Activated B cell treated with CpG ODN at 0.5 μM for 24 hours (primary cell): Measurements from ENCODE around the gene GREM1. TPM values are rescaled to one million over a fixed set of nuclear protein-coding genes. Genes with fewer than 3 reads are reported as not detected.

Experiments used
- ATAC-seq: fragments of 200-7000 bp; cut with Tn5 transposase; one replicate; pipeline ENCODE4 v1.10.0; 2021; ENCODE audit warnings: low read depth, mild to moderate bottlenecking, moderate library complexity
- CTCF ChIA-PET: fragments of 350-600 bp; sonication (Branson Sonifier 250); formaldehyde crosslinking; loops from one replicate; lab custom pipeline; 2021; ENCODE audit warnings: antibody characterized with exemption; lab: Charles Lee
- POLR2A ChIA-PET: fragments of 350-600 bp; sonication (Branson Sonifier 250); formaldehyde crosslinking; loops from one replicate; lab custom pipeline; 2021; ENCODE audit warnings: antibody characterized with exemption; lab: Charles Lee
- DNase-seq: peaks from one replicate; pipeline ENCODE4 v3.0.0; 2022
- H3K27ac Mint-ChIP-seq: one replicate; pipeline ENCODE4 v1.8.0; 2020; ENCODE audit warnings: mixed read lengths
- H3K27me3 Mint-ChIP-seq: one replicate; pipeline ENCODE4 v1.8.0; 2021; ENCODE audit warnings: mixed read lengths
- H3K36me3 Mint-ChIP-seq: one replicate; pipeline ENCODE4 v1.8.0; 2021; ENCODE audit warnings: low read depth, mixed read lengths
- H3K4me1 Mint-ChIP-seq: one replicate; pipeline ENCODE4 v1.8.0; 2021; ENCODE audit warnings: mixed read lengths
- H3K4me3 Mint-ChIP-seq: one replicate; pipeline ENCODE4 v1.8.0; 2020; ENCODE audit warnings: mild to moderate bottlenecking, mixed read lengths
- H3K9me3 Mint-ChIP-seq: one replicate; pipeline ENCODE4 v1.8.0; 2020; ENCODE audit warnings: mixed read lengths
- intact Hi-C: fragments of 100-400 bp; cut with micrococcal nuclease; formaldehyde crosslinking; loops from one replicate; pipeline ENCODE4 v1.15.1; 2024
- total RNA-seq: library from RNA; stranded (reverse); gene quantifications from 2 replicates; pipeline ENCODE4 v1.2.3, GENCODE V29; 2022
- TF ChIP-seq, protein P1 (sequence below): fragments of 200-600 bp; IDR thresholded peaks from one replicate; pipeline ENCODE4 v1.8.0; 2022; ENCODE audit warnings: antibody characterized with exemption, mild to moderate bottlenecking

Gene GREM1
- total RNA-seq, 1 donor from 2014 or later = not detected

DNA sequence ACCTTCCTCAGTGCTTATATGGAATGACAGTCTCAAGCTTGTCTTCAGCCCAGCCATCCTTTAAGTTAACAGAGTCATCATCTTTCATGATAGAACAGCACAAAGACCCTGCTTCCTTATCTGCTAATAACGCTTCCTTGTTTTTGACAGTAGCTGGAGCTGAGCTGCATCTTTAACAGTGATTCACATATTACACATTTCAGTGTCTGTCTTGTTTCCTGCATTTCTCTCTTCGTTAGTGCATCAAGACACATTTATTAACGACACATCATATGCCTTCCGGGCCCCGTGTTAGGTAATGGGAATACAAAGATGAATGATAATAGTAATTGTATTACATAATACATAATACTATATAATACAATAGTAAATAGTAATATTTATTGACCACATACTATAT lies 30.2 kb upstream of the GREM1 start:
- Mint-ChIP-seq H3K27ac (no peak overlapping the region), H3K36me3 (no peaks in the 10 kb centered on the region), H3K27me3 (no peaks in the 10 kb centered on the region), H3K4me3 (no peak overlapping the region), H3K9me3 (no peaks in the 10 kb centered on the region), H3K4me1 (no peaks in the 10 kb centered on the region)
- DNase-seq (no peak), ATAC-seq (no peak)
- intact Hi-C loops = no loop called here
- ChIA-PET CTCF (interaction anchor here (2.0 kb wide), 1 partner anchor 25 kb away, joined by 6 read pairs; no protein-coding TSS in a partner anchor), POLR2A (no interaction called here)
- TF ChIP-seq, protein P1, sequence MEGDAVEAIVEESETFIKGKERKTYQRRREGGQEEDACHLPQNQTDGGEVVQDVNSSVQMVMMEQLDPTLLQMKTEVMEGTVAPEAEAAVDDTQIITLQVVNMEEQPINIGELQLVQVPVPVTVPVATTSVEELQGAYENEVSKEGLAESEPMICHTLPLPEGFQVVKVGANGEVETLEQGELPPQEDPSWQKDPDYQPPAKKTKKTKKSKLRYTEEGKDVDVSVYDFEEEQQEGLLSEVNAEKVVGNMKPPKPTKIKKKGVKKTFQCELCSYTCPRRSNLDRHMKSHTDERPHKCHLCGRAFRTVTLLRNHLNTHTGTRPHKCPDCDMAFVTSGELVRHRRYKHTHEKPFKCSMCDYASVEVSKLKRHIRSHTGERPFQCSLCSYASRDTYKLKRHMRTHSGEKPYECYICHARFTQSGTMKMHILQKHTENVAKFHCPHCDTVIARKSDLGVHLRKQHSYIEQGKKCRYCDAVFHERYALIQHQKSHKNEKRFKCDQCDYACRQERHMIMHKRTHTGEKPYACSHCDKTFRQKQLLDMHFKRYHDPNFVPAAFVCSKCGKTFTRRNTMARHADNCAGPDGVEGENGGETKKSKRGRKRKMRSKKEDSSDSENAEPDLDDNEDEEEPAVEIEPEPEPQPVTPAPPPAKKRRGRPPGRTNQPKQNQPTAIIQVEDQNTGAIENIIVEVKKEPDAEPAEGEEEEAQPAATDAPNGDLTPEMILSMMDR = no peak

GRCh38 chr15:32688151-32688639 lies 29.6 kb upstream of the GREM1 start:
- no peak for ATAC-seq
- no peak for DNase-seq
- CTCF ChIA-PET = interaction anchor here (2.0 kb wide), 1 partner anchor 25 kb away, joined by 6 read pairs; no protein-coding TSS in a partner anchor
- TF ChIP-seq, protein P1 = no peak
- Mint-ChIP-seq H3K4me1 (no peaks in the 10 kb centered on the region), H3K4me3 (no peak overlapping the region), H3K36me3 (no peaks in the 10 kb centered on the region), H3K27me3 (no peaks in the 10 kb centered on the region), H3K9me3 (no peaks in the 10 kb centered on the region), H3K27ac (no peak overlapping the region)
- POLR2A ChIA-PET = no interaction called here
- intact Hi-C loops = no loop called here

GRCh38 chr15:32690941-32691688 lies 26.7 kb upstream of the GREM1 start:
- intact Hi-C loops = no loop called here
- H3K4me3 Mint-ChIP-seq = no peak overlapping the region
- H3K9me3 Mint-ChIP-seq = no peaks in the 10 kb centered on the region
- ChIA-PET POLR2A (no interaction called here), CTCF (no interaction called here)
- H3K27me3 Mint-ChIP-seq = no peaks in the 10 kb centered on the region
- TF ChIP-seq, protein P1 = no peak
- no peak overlapping the region for H3K27ac Mint-ChIP-seq
- no peaks in the 10 kb centered on the region for H3K4me1 Mint-ChIP-seq
- ATAC-seq = no peak
- H3K36me3 Mint-ChIP-seq = no peaks in the 10 kb centered on the region
- DNase-seq = no peak

DNA sequence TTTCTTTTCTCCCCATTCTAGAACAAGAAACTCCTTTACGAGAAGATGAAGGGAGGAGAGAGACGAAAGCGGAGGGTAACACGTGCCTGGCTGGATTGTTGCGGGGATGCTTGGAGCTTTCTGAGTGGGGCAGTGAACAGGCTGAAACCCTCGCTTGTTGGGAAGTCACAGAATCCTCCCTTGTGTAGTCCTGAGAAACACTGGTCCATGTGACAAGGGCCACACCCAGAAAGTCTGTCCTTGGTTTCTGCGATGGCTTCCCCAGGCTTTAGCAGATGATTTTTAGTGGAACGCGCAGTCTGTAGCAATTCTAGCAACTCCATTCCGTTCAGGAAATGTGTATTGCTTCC lies 26.1 kb upstream of the GREM1 start:
- Mint-ChIP-seq H3K27me3 (no peaks in the 10 kb centered on the region), H3K4me1 (no peaks in the 10 kb centered on the region), H3K4me3 (no peak overlapping the region), H3K36me3 (no peaks in the 10 kb centered on the region), H3K27ac (no peak overlapping the region), H3K9me3 (no peaks in the 10 kb centered on the region)
- DNase-seq = no peak
- CTCF ChIA-PET = no interaction called here
- no peak for ATAC-seq
- intact Hi-C loops = no loop called here
- POLR2A ChIA-PET = no interaction called here
- TF ChIP-seq, protein P1 = no peak

DNA sequence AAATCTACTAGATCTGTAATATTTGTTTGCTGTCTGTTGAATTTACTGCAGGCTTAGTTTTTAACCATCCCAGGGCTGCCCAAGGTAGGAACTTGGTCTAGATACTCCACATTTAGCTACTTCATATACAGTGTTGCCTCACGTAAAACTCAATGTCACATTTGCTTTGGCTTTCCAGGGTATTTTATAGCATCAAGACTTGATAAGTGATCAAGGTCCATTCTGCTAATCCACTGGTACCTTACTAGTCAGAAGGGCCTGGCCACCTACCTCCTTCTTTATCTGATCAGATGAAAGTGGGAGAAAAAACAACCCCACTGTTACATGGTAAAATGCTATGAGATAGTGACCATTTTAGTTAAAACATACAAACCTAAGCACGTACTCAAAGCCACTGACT lies 25.5 kb upstream of the GREM1 start:
- DNase-seq (no peak), ATAC-seq (no peak)
- Mint-ChIP-seq H3K9me3 (no peaks in the 10 kb centered on the region), H3K36me3 (no peaks in the 10 kb centered on the region), H3K27ac (no peak overlapping the region), H3K27me3 (no peaks in the 10 kb centered on the region), H3K4me3 (no peak overlapping the region), H3K4me1 (no peaks in the 10 kb centered on the region)
- TF ChIP-seq, protein P1 = no peak
- intact Hi-C loops = no loop called here
- POLR2A ChIA-PET = no interaction called here
- CTCF ChIA-PET = no interaction called here
